GM19468 (cell line): ENCODE results near the gene TPT1.
"Not testable (repeated sequence)": the region's sequence is repeated elsewhere in the genome, so short reads cannot be mapped to it uniquely, and the experiment has no call there.

Experiments
- ATAC-seq: cut with Tn5 transposase; IDR thresholded peaks from one replicate; pipeline ENCODE4 v1.9.1; 2021; ENCODE audit warnings: mild to moderate bottlenecking, moderate library complexity, moderate number of reproducible peaks; ENCODE audit not compliant: unreplicated experiment; ENCODE audit errors: extremely low read depth

Gene TPT1

GRCh38 chr13:45368571-45368970, 27.6 kb upstream of the TPT1 start:
- ATAC-seq, result no peak

GRCh38 chr13:45368005-45368404, 27.0 kb upstream of the TPT1 start:
- ATAC-seq, result no peak

- peak; percentile 61 for ATAC-seq
Measured at GRCh38 chr13:45367358-45367757, 26.4 kb upstream of the TPT1 start.

- no peak for ATAC-seq
Measured at GRCh38 chr13:45365558-45365885, 24.5 kb upstream of the TPT1 start.

GRCh38 chr13:45364876-45365557, 24.0 kb upstream of the TPT1 start:
- no peak for ATAC-seq

- no peak for ATAC-seq
Measured at GRCh38 chr13:45362939-45363338, 22.0 kb upstream of the TPT1 start.

GRCh38 chr13:45361596-45362206, 20.7 kb upstream of the TPT1 start:
- no peak for ATAC-seq

GRCh38 chr13:45356966-45357672, 16.1 kb upstream of the TPT1 start:
- ATAC-seq, result no peak

GRCh38 chr13:45353895-45354294, 12.9 kb upstream of the TPT1 start:
- ATAC-seq, result no peak

- ATAC-seq, result no peak
Measured at GRCh38 chr13:45352031-45352430, 11.0 kb upstream of the TPT1 start.

- ATAC-seq, result no peak
Measured at GRCh38 chr13:45350152-45350551, 9.2 kb upstream of the TPT1 start.

- no peak for ATAC-seq
Measured at GRCh38 chr13:45349438-45349837, 8.5 kb upstream of the TPT1 start.

GRCh38 chr13:45344064-45344463, 3.1 kb upstream of the TPT1 start:
- ATAC-seq, result not testable (repeated sequence)

GRCh38 chr13:45343102-45343501, 2.1 kb upstream of the TPT1 start:
- not testable (repeated sequence) for ATAC-seq

GRCh38 chr13:45342668-45343067, 1.7 kb upstream of the TPT1 start:
- ATAC-seq, result not testable (repeated sequence)

- no peak for ATAC-seq
Measured at GRCh38 chr13:45341799-45342500, 967 bp upstream of the TPT1 start.

- ATAC-seq, result peak; percentile 28
Measured at GRCh38 chr13:45340422-45341033, 455 bp downstream of the TPT1 start.

- no peak for ATAC-seq
Measured at GRCh38 chr13:45339867-45340266, 1.1 kb downstream of the TPT1 start.

GRCh38 chr13:45339399-45339798, 1.6 kb downstream of the TPT1 start:
- no peak for ATAC-seq

GRCh38 chr13:45337803-45338202, 3.2 kb downstream of the TPT1 start:
- ATAC-seq, result no peak

- ATAC-seq, result no peak
Measured at GRCh38 chr13:45337395-45337794, 3.6 kb downstream of the TPT1 start.
